GM19240 (cell line): ENCODE data around the gene TEAD3.
"Not testable (repeated sequence)": the region's sequence is repeated elsewhere in the genome, so short reads cannot be mapped to it uniquely, and the experiment has no call there.

Experiments used
- DNase-seq: peaks from one replicate; pipeline ENCODE4 v3.0.0; 2011; ENCODE audit warnings: low spot score; ENCODE audit not compliant: insufficient read length

TEAD3 gene

GRCh38 chr6:35451354-35452182 lies 45.3 kb downstream of the TEAD3 start:
- DNase-seq, result no peak

GRCh38 chr6:35449287-35449881 lies 47.5 kb downstream of the TEAD3 start:
- DNase-seq, result peak; percentile 80

GRCh38 chr6:35448191-35448590 lies 48.7 kb downstream of the TEAD3 start:
- no peak for DNase-seq

GRCh38 chr6:35445691-35446090 lies 51.2 kb downstream of the TEAD3 start:
- no peak for DNase-seq

- DNase-seq, result no peak
Observed at GRCh38 chr6:35443341-35444030, 53.4 kb downstream of the TEAD3 start.

DNA sequence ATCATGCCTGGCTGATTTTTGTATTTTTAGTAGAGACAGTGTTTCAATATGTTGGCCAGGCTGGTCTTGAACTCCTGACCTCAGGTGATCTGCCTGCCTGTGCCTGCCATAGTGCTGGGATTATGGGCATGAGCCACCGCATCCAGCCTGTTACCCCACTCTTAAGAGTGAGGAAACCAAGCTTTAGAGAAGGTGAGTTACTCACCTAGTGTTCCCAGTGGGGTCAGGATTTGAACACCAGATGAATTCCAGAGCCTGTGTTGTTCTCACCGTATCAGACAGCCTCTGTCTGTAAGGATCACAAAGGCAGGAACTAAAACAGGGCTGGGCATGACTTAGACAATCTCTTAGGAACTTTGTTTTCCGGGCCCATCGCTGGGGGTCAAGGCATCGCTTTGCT lies 54.2 kb downstream of the TEAD3 start:
- no peak for DNase-seq

- DNase-seq, result no peak
Observed at GRCh38 chr6:35441642-35442041, 55.2 kb downstream of the TEAD3 start.

DNA sequence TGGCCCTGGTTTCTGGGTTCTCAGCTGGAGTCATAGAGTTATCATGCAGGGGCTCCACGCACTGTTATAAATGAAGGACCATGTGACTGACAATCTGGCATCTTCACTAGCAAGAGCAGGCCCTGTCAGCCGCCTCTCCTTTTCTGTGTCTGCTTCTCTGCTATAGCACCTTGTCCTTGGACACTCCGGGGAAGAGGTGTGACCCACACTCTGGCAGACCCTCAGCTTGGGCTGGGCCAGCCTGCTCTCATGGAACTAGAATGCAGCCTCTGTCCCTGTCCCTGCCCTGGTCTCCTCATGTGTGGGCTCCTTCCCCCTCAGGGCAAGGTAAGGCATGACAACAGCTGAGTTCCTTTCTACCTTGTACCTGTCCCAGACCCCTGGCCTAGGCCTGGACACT lies 55.7 kb downstream of the TEAD3 start:
- DNase-seq, result no peak

- no peak for DNase-seq
Observed at GRCh38 chr6:35439308-35439707, 57.6 kb downstream of the TEAD3 start.

DNA sequence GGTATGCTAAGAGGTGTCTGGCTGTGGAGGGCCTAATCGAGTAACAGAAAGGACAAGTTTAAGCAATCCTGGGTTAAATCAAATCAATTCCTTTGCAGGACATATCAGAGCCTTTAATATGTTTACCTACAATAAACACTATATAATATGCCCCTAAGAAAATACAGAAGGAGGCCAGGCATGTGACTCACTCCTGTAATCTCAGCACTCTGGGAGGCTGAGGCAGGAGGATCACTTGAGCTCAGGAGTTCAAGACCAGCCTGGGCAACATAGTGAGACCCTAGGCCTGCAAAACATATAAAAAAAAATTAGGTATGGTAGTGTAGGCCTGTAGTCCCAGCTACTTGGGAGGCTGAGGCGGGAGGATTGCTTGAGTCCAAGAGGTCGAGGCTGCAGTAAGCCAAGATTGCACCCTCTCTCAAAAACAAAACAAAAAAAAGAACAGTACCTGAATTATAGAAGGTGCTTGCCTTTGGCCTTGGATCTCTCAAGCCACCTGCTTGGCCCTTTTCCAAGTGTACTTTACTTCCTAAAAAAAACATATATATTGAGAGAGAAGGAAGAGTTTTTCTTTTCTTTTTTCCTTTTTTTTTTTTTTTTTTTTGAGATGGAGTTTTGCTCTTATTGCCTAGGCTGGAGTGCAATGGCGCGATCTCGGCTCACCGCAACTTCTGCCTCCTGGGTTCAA lies 58.4 kb downstream of the TEAD3 start:
- not testable (repeated sequence) for DNase-seq

DNA sequence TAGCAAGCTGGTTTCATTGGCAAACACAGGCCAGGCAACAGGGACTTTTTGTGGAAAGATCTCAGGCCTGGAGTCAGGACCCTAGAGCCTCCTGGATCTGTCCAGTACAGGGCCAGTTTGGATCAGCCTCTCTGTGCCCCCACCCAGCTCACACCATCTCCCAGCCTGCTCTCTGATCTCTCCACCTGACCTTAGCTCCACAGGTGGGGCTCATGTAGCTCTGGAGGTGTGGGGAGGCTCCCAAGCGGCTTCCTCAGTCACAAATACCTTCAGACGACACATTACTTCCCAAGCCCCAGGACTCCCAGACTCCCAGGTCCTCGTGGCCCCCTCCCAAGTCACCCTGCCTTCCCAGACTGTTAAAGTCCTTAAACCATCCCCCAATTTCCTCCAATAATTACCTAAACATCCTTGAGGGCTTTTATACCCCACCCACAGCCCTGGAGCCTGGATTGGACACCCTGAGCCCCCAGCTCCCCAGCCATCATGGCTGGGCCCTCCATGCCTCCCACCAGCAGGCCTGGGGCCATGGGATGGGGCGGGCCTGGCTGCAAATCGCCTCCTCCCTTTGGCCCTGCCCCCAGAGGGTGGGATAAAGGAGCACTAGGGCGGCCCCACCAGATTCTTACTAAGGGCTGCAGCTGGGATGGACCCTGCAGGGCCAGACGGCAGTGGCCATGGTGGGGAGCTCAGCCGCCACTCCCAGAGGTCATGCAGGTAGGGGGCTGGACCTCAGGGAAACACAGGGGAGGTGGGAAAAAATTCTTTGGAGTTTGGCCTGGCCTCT lies 60.6 kb downstream of the TEAD3 start:
- DNase-seq, result no peak

- DNase-seq, result no peak
Observed at GRCh38 chr6:35435074-35435837, 61.6 kb downstream of the TEAD3 start.

DNA sequence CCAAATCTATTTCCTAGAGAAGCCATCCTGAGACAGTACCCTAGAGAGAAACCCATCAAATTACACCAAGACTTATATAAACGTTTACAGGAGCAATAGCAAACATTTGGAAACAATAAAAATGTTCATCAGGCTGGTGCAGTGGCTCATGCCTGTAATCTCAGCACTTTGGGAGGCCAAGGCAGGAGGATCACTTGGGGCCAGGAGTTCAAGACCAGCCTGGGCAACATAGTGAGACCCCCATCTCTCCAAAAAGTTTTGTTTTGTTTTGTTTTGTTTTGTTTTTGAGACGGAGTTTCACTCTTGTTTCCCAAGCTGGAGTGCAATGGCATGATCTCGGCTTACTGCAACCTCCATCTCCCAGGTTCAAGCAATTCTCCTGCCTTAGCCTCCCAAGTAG lies 64.2 kb downstream of the TEAD3 start:
- DNase-seq, result not testable (repeated sequence)

GRCh38 chr6:35432291-35432690 lies 64.6 kb downstream of the TEAD3 start:
- DNase-seq, result no peak

DNA sequence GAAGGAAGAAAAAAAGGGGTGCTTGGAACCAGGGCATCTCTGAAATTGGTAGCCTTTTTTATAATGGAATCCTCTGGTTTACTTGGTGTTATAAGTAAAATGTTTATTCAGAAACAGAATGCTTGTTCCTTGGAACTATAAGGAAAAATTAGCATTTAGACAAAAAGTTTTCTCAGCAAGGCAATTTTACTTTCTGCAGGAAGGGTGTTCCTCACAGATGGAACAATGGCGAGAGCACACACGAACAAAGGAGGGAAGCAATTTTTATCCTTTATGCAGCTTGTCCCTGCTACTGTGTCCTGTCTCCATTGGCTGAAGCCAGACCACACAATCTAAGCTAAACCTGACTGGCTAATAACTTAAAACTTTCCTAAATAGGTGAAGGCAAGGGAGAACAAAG lies 67.4 kb downstream of the TEAD3 start:
- no peak for DNase-seq

DNA sequence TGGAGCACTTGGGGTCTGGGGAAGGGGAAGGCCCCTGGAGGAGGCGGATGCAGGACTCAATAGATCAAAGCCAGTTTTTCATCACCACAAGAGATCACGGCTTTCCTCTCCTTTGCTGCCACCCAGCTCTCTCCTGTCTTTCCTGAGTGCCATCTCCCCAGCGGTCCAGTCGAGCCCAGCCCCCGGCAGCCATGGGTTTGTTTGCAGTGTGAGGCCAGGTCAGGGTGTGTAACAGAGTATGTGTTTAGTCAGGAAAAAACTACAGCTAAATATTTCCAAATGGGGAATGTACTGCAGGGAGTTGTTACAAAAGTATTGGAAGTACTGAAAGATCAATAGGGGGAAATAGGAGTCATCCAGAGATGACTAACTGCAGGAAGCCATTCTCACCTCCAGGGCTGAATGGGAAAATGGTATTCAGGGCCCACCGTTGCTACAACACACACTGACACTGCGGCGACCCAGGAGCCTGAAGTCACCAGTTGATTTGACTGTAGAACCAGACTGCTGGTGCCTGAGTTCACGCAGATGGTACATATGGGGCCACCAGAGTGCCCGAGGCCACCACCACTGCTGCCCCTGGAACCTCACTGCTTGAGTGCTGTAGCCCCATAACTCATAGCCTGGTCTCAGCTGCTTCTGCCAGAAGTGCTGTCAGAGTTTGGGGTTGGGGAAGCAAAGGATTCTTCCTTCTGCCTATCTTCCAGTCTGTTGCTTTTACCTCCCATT lies 68.3 kb downstream of the TEAD3 start:
- no peak for DNase-seq

GRCh38 chr6:35427851-35428321 lies 69.0 kb downstream of the TEAD3 start:
- DNase-seq, result no peak

- no peak for DNase-seq
Observed at GRCh38 chr6:35427435-35427834, 69.4 kb downstream of the TEAD3 start.

- no peak for DNase-seq
Observed at GRCh38 chr6:35426074-35426473, 70.8 kb downstream of the TEAD3 start.

- no peak for DNase-seq
Observed at GRCh38 chr6:35425284-35425683, 71.6 kb downstream of the TEAD3 start.
